TTC549 (cell line): Measurements from ENCODE around the gene ANP32E.
"Not testable (repeated sequence)": the region's sequence is repeated elsewhere in the genome, so short reads cannot be mapped to it uniquely, and the experiment has no call there.

Source experiments
- FAIRE-seq: peaks from 2 replicates; lab custom pipeline; 2012; peaks lifted over from hg19 to GRCh38; lab: Jason Lieb, UNC

Gene ANP32E

DNA sequence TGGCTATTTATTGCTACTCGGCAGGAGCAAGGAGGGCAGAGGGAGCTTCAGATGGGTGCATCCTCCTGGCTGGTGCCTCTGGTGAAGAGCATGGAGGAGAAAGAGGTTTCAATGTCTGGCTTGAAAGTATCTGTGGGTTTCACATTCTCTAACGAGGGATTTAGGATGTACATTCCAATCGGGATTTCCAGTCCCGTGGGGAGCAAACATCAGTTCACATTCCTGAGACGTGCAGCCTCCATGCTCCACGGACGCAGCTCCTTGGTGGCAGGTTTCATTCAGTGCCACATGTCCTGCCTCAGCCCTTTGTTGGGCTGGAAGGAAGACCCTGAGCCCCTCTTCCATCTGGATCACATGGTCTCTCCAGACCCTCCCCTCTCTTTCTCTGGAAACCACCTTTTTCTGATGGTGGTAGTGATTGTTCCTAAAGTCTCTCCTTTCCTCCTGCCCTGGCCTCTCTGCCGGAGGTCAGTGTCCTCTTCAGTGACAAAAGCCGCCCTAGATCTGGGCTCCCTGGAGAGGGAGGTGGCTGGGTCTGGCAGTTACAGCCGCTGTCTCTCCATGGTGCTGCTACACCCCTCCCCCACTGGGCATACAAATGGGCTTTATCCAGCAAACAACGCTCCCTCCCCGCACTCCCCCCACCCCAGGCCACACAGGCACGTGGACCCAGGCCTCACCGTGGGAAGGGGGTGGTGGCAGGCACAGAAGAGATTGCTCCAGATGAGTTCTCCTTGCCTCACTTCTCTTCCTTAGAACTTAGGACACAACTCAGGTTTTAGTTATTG lies 20.8 kb upstream of the ANP32E start:
- no peak for FAIRE-seq

DNA sequence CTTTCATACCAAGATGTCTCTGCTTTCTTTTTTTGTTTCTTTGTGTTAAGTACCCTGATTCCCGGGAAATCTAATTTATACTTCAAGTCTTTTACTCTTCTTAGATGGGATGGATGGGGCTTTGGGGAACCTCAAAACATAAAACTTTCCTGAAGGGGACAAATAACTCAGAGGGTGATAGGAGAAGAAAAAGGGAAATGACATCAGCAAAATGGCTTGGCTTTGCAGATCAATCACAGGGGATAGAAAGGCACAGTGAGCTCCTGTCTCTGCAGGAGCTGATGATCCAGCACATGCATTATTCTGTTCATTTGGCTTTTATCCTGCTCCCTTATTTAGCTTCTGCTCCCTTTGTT lies 20.3 kb upstream of the ANP32E start:
- no peak for FAIRE-seq

DNA sequence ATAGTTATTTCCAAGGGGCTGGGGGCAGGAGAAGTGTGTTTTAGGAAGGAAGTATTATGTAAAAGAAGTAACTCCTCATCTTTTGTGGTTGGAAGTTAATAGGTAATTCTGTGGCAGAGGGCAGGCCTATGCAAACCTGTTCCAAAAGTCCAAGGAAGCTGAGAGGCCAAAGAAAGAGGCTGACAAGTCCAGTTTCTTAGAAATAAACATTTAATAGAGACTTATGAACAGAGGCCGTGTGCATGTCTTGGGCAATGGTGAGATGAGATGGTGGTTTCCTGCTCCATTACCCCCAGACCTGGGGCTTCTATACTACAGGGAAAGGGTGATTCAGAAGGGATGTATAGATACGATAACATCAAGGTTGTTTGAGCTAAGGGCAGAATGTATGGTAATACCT lies 14.0 kb upstream of the ANP32E start:
- no peak for FAIRE-seq

DNA sequence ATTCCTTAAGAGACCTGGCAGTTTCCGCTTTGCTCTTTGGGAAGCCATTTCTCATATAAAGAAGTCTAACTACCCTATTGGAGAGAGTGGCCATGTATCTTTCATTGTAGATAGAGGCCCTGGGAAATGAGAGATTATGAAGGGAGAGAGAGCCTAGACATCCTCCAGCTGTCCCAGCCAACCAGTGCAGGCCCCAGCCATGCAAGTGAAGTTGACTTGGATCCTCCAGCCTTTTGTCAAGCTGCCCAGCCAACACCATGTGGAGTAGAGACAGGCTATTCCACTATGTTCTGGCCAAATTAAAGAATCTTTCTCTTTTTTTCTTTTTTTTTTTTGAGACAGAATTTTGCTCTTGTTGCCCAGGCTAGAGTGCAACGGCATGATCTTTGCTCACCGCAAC lies 7.1 kb upstream of the ANP32E start:
- no peak for FAIRE-seq

GRCh38 chr1:150237746-150238145 lies 1.8 kb upstream of the ANP32E start:
- no peak for FAIRE-seq

GRCh38 chr1:150237176-150237575 lies 1.3 kb upstream of the ANP32E start:
- FAIRE-seq, result not testable (repeated sequence)

DNA sequence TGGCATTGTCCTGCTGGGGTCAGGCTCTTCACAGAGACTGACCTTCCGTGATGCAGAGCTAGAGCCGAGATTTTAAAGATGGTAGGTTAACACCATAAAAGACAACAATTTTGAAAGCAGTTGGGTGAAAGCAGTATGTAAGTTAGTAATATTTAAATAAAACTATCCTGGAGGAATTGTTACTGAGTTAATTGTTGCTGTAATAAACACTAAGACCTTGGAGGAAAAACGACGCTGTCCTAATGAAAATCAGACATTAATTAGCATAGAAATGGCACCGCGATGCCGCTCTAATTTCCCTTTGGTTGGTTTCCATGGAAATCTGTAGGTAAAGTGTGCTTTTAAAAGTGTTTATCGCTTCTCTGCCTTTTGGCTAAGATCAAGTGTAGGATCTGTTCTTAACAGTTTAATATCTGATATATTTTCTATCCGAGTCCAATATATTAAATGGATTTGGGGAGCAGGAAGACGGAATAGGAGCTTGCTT lies 745 bp upstream of the ANP32E start:
- FAIRE-seq, result no peak

GRCh38 chr1:150235294-150235851 lies 539 bp downstream of the ANP32E start:
- no peak for FAIRE-seq

DNA sequence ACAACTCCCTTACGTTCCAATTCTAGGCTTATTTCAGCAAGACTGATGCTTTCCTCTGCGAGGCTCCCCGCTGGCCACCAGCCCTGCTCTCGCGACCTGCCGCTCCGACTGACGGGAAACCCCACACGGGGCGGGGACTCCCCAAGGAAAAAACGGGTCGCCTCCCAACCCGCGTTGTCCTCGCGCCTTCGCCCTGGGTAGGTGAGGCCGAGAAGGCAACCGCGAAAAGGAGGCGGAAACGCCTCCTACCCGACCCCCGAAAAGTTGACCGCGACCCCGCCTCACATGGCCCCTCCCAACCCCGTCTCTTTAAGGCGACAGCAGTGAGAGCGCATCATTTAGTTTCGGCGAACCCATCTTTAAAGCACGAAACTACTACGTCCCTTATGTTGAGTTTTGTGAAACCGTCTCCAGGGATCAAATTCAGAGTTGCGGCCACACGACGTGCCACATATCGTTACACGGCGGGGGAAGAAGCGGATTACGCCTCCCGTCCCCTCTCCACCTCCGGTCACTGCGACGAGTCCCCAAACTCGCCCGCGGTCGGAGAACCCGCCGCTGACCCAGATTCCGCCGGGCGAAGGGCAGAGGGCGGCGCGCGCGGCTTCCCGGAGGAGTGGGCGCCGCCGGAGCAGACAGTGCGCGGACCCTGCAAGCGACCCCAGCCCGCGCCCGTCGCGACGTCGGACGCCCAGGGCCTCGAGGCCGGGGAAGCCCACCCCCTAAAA lies 1.2 kb downstream of the ANP32E start:
- FAIRE-seq, result no peak

DNA sequence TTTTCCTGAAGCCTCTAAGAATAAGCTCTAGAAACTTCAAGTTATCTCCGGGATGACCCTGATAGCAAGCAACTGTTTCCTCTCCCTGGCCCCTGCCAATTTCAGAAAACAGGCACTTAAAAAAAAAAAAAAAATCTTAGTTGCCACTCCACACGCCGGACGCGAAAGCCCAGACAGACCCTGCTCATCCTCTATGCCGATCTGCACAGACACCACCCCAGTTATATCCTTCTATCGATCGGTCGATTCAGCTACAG lies 1.7 kb downstream of the ANP32E start:
- no peak for FAIRE-seq

DNA sequence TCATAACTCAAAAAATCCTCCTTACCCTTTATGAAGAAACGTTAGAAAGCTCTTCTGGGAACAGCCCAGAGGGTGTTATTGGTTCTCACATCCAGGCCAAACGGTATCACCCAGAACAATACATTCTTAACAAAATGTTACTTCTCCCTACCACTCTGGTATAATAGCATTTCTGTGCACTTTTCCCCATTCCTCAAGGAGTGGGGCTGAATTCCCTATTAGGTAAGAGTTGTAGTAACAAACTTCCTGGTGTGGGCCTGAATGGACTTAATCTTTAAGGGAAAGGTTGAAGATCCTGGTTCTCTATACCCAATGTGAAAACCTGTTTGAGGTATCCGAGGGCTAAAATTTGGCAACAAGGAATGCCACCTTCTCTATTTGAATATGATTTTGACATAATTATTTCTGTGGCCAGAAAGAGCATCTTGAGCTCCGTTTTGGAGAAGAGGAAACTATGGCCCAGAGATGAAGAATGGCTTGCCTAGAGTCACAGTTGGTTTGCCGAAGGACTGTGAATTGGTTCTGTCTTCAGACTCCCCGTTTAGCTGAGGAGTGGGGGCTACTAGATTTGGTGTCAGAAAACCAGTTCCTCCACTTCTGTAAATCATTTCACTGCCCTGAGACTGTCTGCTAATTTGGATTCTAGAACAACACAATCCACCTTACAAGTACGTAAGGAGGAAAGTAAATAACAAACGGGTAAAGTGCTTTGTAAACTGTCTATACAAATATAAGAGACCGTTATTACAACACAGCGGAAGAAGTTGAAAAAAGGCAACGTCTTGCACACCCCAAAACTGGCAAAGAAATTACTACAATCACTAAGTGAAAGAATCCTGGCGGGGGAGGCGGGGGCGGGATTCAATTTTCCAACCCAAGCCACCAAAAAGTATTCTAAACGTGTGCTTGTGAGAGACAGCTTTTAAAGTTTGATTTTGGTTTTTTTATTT lies 2.3 kb downstream of the ANP32E start:
- FAIRE-seq, result no peak

- FAIRE-seq, result not testable (repeated sequence)
Observed at GRCh38 chr1:150232921-150233320, 3.0 kb downstream of the ANP32E start.

DNA sequence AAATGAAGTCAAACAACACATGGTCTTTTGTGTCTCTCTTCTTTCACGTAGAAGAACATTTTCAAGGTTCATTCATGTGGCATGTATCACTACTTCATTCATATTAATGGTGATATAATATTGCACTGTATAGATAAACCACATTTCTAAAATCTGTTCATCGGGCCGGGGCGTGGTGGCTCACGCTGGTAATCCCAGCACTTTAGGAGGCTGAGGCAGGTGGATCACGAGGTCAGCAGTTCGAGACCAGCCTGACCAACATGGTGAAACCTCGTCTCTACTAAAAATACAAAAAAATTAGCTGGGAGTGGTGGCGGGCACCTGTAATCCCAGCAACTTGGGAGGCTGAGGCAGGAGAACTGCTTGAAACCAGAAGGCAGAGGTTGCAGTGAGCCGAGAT lies 7.7 kb downstream of the ANP32E start:
- FAIRE-seq, result not testable (repeated sequence)

DNA sequence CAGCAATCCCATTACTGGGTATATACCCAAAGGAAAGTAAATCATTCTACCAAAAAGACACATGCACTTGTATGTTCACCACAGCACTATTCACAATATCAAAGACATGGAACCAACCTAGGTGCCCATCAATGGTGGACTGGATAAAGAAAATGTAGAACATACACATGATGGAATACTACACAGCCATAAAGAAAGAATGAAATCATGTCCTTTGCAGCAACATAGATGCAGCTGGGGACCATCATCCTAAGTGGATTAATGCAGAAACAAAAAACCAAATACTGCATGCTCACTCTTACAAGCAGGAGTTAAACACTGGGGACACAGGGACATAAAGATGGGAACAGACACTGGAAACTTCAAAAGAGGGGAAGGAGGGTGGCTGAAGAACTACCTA lies 8.7 kb downstream of the ANP32E start:
- FAIRE-seq, result no peak

DNA sequence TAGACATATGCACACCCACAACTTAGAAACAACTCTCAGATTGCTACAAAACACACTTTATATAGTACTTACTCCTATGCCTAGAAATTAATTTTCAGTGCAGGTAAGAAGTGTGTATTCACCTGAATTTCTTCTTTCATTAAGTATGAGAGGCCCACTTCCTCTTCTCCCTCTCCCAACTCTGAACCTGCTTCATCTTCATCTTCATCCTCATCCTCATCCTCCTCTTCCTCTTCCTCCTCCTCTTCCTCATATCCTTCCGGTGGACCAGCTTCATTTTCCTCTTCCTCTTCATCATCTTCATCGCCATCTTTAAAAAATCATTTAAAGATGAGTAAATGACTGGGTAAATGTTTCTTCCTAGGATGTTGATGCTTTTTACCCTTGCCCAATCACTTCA lies 9.4 kb downstream of the ANP32E start:
- FAIRE-seq, result no peak

DNA sequence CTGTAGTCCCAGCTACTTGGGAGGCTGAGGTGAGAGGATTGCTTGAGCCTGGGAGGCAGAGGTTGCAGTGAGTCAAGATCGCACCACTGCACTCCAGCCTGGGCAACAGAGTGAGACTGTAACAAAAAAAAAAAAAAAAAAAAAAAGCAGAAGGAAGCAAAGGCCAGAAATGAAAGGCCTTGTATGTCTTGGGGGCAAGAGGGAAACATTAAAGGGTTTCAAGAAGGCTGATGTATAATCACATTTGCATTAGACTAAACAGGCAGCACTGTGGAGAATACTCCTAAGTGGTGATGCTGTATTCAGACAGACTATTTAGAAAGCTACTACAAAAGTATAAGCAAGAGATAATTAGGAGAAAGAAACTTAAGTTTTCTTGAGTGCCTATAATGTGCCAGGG lies 10.4 kb downstream of the ANP32E start:
- no peak for FAIRE-seq

DNA sequence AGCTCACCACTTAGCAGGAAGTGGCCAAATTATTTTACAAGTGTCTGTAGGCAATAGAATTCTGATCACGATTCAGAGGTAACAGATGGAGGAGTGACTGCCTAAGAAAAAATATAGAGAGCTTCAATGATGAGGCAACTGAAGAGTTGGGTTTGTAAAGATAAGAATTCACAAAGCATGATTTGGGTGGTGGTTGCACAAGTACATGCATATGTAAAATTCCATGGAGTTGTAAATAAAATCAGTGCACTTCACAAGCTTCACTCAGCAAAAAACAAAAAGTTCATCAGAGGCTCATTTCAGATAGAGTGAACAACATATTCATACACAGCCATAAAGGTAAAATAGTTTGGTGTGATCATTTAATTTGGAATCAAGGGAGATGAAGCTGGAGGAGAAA lies 10.9 kb downstream of the ANP32E start:
- FAIRE-seq, result no peak

DNA sequence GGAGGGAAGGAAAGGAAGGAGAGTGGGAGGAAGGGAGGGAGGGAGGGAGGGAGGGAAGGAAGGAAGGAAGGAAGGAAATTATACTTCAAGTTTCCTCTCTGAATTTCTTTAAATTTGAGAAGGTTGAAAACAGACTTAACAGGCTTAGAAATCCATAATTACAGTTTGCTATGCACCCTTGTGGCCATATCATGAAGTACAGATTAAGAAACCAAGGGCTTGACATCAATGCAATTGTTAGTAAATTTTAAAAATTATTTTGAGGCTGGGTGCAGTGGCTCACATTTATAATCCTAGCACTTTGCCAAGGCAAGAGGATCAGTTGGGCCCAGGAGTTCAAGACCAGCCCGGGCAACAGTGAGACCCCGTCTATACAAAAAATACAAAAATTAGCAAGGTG lies 14.4 kb downstream of the ANP32E start:
- FAIRE-seq, result peak; percentile 86

GRCh38 chr1:150215855-150216254 lies 20.1 kb downstream of the ANP32E start:
- not testable (repeated sequence) for FAIRE-seq

DNA sequence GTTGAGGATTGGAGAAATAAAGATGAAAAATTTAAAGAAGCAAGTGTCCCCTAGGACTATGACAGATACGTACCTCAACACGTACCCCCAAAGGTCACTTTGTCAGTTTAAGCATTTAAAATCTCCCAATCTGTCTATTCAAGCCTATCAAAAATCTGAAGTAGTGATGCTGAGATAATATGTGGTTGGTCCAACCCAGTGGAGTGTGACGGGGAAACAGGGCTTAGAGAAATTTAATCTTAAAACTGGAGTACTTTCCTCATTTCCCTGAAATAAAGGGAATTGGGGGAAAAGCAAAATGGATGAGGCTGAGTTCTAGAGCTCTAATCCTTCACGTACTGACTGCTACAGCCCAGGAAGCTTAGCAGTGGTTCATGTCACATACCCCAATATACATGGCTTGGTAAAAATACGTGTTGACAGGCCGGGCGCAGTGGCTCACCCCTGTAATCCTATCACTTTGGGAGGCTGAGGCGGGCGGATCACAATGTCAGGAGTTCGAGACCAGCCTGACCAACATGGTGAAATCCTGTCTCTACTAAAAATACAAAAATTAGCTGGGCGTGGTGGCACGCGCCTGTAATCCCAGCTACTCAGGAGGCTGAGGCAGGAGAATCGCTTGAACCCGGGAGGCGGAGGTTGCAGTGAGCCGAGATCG lies 21.7 kb downstream of the ANP32E start:
- not testable (repeated sequence) for FAIRE-seq

DNA sequence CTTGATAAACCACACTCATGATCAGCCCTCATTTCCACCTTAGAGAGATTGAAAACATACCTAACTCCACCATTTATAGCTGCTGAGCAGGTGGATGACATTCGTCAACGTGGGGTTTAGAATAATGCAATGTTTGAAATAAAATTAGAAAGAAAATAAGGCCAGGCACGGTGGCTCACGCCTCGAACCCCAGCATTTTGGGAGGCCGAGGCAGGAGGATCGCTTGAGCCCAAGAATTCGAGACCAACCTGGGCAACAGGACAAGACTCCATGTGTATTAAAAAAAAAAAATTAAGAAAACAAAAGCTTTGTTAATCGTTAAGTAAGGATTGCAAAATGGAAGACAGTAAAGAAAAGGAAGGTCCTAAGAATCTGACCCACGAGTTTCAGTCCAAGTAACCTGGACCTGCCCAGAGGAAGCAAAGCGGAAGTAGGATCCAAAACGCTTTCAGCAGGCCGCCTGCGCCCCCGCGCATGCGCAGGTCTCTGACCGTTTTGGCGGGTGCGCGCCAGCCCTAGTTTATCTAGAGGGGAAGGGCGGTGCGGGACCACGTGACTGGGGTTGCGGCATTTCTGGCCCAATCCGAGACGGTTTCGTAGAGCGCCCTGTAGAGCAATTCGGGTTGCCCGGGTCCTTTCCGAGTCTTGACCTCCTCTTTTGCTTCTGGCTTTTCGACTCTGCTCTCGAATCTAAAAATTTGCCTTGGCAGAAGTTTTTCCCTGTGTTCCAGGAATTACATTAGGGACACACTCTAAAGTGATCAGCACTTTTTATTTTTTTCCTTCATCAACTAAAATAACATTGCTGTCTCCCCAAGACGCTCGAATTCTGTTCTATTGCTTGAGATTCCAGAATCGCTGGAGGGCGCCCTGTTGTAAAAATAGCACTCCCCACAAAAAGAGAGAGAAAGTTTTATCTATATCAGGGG lies 22.5 kb downstream of the ANP32E start:
- FAIRE-seq, result no peak
